Endothelial cell of umbilical vein (primary cell): ENCODE results near the gene SYDE2. TPM values are rescaled to one million over a fixed set of nuclear protein-coding genes. Genes with fewer than 3 reads are reported as not detected.

Experiments
- BruUV-seq: library from RNA; stranded (reverse); fragments of 400-500 nt; replicated peaks from 2 replicates; lab custom pipeline; 2021; lab: Mats Ljungman, UMichigan
- CTCF ChIA-PET: fragments of 300-600, 350-600 bp; sonication (Branson Sonifier 250); formaldehyde crosslinking; loops from one replicate; lab custom pipeline; 2021; ENCODE audit warnings: antibody characterized with exemption, inconsistent platforms; lab: Charles Lee
- POLR2A ChIA-PET: fragments of 300-600, 350-600 bp; sonication (Branson Sonifier 250); formaldehyde crosslinking; loops from one replicate; lab custom pipeline; 2021; ENCODE audit warnings: antibody characterized with exemption, inconsistent platforms; lab: Charles Lee
- DNase-seq: peaks from one replicate; pipeline ENCODE4 v3.0.0-alpha.2; 2011; ENCODE audit warnings: low read depth, low spot score
- FAIRE-seq: peaks from 2 replicates; lab custom pipeline; 2011; peaks lifted over from hg19 to GRCh38; lab: Jason Lieb, UNC
- H2AFZ ChIP-seq: 2 replicates; pipeline ENCODE4 v1.6.0; 2012; ENCODE audit warnings: low read depth, low read length, control low read depth, inconsistent platforms
- H3K27ac ChIP-seq: 2 replicates; pipeline ENCODE4 v1.5.1; 2011; ENCODE audit warnings: low read depth, mild to moderate bottlenecking, control low read depth, low read length, moderate library complexity; ENCODE audit not compliant: insufficient read depth
- H3K27me3 ChIP-seq, 2 experiments: 2 replicates each; pipeline versions ENCODE4 v1.6.0 to v1.6.1; 2011; ENCODE audit warnings: low read length in 2 of 2, mixed read lengths in 1 of 2; ENCODE audit not compliant: control insufficient read depth in 2 of 2, insufficient read depth in 2 of 2
- H3K36me3 ChIP-seq, 2 experiments: 2 replicates in 1 of 2; 3 replicates in 1 of 2; pipeline ENCODE4 v1.5.1; 2011; ENCODE audit warnings: low read length in 2 of 2, mild to moderate bottlenecking in 1 of 2, moderate library complexity in 1 of 2; ENCODE audit not compliant: control insufficient read depth in 2 of 2, insufficient read depth in 2 of 2; ENCODE audit errors: extremely low read depth in 1 of 2
- H3K4me1 ChIP-seq: 3 replicates; pipeline ENCODE4 v1.5.1; 2011; ENCODE audit warnings: mild to moderate bottlenecking, low read length; ENCODE audit not compliant: control insufficient read depth, insufficient read depth; ENCODE audit errors: extremely low read depth
- H3K4me2 ChIP-seq: 2 replicates; pipeline ENCODE4 v1.6.1; 2011; ENCODE audit warnings: low read length, control low read depth, mixed read lengths; ENCODE audit not compliant: insufficient read depth
- H3K4me3 ChIP-seq, 3 experiments: fragments of 200-600 bp in 1 of 3; sonication (generic), shearing (Covaris generic) in 1 of 3; replicated peaks in 1 of 3; 2 replicates each; pipeline ENCODE4 v1.5.1; 2011 to 2016; ENCODE audit warnings: control low read depth in 3 of 3, low read length in 3 of 3, mild to moderate bottlenecking in 2 of 3, inconsistent platforms in 1 of 3, low read depth in 1 of 3, moderate library complexity in 1 of 3; ENCODE audit not compliant: insufficient read depth in 1 of 3
- H3K79me2 ChIP-seq: 2 replicates; pipeline ENCODE4 v1.6.0; 2012; ENCODE audit warnings: low read length, inconsistent platforms; ENCODE audit not compliant: control insufficient read depth, insufficient read depth
- H3K9ac ChIP-seq: replicated peaks from 2 replicates; pipeline ENCODE3; 2011; ENCODE audit warnings: low read length, control low read depth; ENCODE audit not compliant: insufficient read depth; ENCODE audit errors: extremely low read depth
- H3K9me1 ChIP-seq: replicated peaks from 3 replicates; pipeline ENCODE4 v1.6.0; 2011; ENCODE audit warnings: mild to moderate bottlenecking, low read length; ENCODE audit not compliant: control insufficient read depth, insufficient read depth; ENCODE audit errors: extremely low read depth
- H3K9me3 ChIP-seq: replicated peaks from 2 replicates; pipeline ENCODE4 v1.5.1; 2012; ENCODE audit warnings: low read length, inconsistent platforms; ENCODE audit not compliant: control insufficient read depth, insufficient read depth
- H4K20me1 ChIP-seq: replicated peaks from 2 replicates; pipeline ENCODE3; 2011; ENCODE audit warnings: mild to moderate bottlenecking, low read length; ENCODE audit not compliant: control insufficient read depth, insufficient read depth; ENCODE audit errors: extremely low read depth
- CTCF ChIP-seq, 2 donors: IDR thresholded peaks; 1 replicate in 1 of 2; 2 replicates in 1 of 2; pipeline ENCODE4 v1.5.1; 2011; ENCODE audit warnings: low read length in 2 of 2, mild to moderate bottlenecking in 2 of 2, moderate library complexity in 2 of 2, control low read depth in 1 of 2, inconsistent platforms in 1 of 2, low read depth in 1 of 2; ENCODE audit not compliant: insufficient read depth in 1 of 2; ENCODE audit errors: extremely low read depth in 1 of 2
- EZH2 ChIP-seq: IDR thresholded peaks from 2 replicates; pipeline ENCODE4 v1.6.1; 2012; ENCODE audit warnings: borderline replicate concordance, low read depth, mild to moderate bottlenecking, moderate library complexity, low read length, inconsistent platforms; ENCODE audit not compliant: severe bottlenecking
- FOS ChIP-seq: IDR thresholded peaks from 2 replicates; pipeline ENCODE4 v1.6.1; 2011; ENCODE audit warnings: mild to moderate bottlenecking, low read length, moderate library complexity, borderline replicate concordance; ENCODE audit not compliant: insufficient read depth
- GATA2 ChIP-seq: IDR thresholded peaks from 2 replicates; pipeline ENCODE4 v1.7.0; 2011; ENCODE audit warnings: low read depth, mild to moderate bottlenecking, moderate library complexity, mixed read lengths, low read length; ENCODE audit not compliant: insufficient read length, insufficient read depth
- JUN ChIP-seq: IDR thresholded peaks from 2 replicates; pipeline ENCODE4 v1.6.1; 2011; ENCODE audit warnings: borderline replicate concordance, low read depth; ENCODE audit not compliant: insufficient read length, insufficient read depth
- MAX ChIP-seq: IDR thresholded peaks from 2 replicates; pipeline ENCODE4 v1.6.1; 2011; ENCODE audit not compliant: insufficient read depth, insufficient read length
- MYC ChIP-seq: IDR thresholded peaks from one replicate; pipeline ENCODE4 v1.6.1; 2011; ENCODE audit warnings: mild to moderate bottlenecking, low read depth, low read length
- POLR2A ChIP-seq: IDR thresholded peaks from 2 replicates; pipeline ENCODE4 v1.6.1; 2012; ENCODE audit warnings: low read depth, mild to moderate bottlenecking, control low read depth, low read length
- POLR2AphosphoS5 ChIP-seq: IDR thresholded peaks from 2 replicates; pipeline ENCODE4 v1.6.1; 2012; ENCODE audit warnings: low read depth, mild to moderate bottlenecking, control low read depth, low read length, moderate library complexity; ENCODE audit not compliant: insufficient read depth
- dilution Hi-C: fragments of 300-500 bp; cut with MboI; formaldehyde crosslinking; loops from one replicate; pipeline ENCODE4 v1.15.0; 2019; ENCODE audit warnings: low sequenced_read_pairs; ENCODE audit not compliant: extremely low pct_ligation_motif_present
- intact Hi-C: fragments of 100-400 bp; cut with micrococcal nuclease; formaldehyde crosslinking; loops from one replicate; pipeline ENCODE4 v1.10.0; 2022
- polyA plus RNA-seq, 4 experiments: library from polyadenylated mRNA; depleted of rRNA in 3 of 4; stranded (reverse) in 3 of 4; unstranded in 1 of 4; fragments of >200 nt; gene quantifications; 2 replicates each; pipeline versions ENCODE4 v1.2.1 to v1.2.3, GENCODE V29; 2011 to 2012; ENCODE audit warnings: missing spikeins in 1 of 4
- total RNA-seq: library from RNA; stranded (reverse); gene quantifications from 2 replicates; pipeline ENCODE4 v1.2.3, GENCODE V29; 2021

The SYDE2 gene
- total and polyA plus RNA-seq, 2 donors (not counting 3 experiments of a cell fraction or from before 2014, with no cell fraction given), result 0.52 to 3.1 TPM

- DNase-seq, result peak; percentile 32
- Histone ChIP-seq H3K4me2 (peak overlapping the region; percentile 77), H3K4me1 (peaks cover 16% of the 10 kb centered on the region), H3K79me2 (no peaks in the 10 kb centered on the region), H3K27ac (no peak overlapping the region), H3K36me3 (no peaks in the 10 kb centered on the region), H3K4me3 (peak overlapping the region; percentile 11 to 66 (median 64)), H3K9ac (no peak overlapping the region), H3K9me1 (no peaks in the 10 kb centered on the region), H4K20me1 (no peaks in the 10 kb centered on the region), H3K27me3 (peaks cover 0 to 1% of the 10 kb centered on the region in 2 experiments), H2AFZ (peak overlapping the region; percentile 76), H3K9me3 (no peaks in the 10 kb centered on the region)
- TF ChIP-seq MYC, result no peak
- TF ChIP-seq EZH2, result peak; percentile 5
- dilution Hi-C loops (no loop called here), intact Hi-C loops (loop anchor here (2.0 to 5.0 kb wide), 5 partner anchors 42 to 867 kb away; partner anchors contain the start of gene ZNHIT6)
- POLR2A ChIA-PET, result no interaction called here
- no peak for FAIRE-seq
- TSS peak; percentile 23 for BruUV-seq
- CTCF ChIA-PET, result interaction anchor here (0.6 to 2.1 kb wide), 8 partner anchors 18 to 508 kb away, joined by 3 to 8 read pairs (median 4); partner anchors contain the start of gene ZNHIT6
Observed at GRCh38 chr1:85199667-85200462, 951 bp downstream of the SYDE2 start.

GRCh38 chr1:85198864-85199263 is 2.0 kb downstream of the SYDE2 start:
- Histone ChIP-seq H3K27ac (no peak overlapping the region), H3K79me2 (no peaks in the 10 kb centered on the region), H3K9me3 (no peaks in the 10 kb centered on the region), H3K4me3 (no peak overlapping the region), H2AFZ (no peak overlapping the region), H3K9ac (no peak overlapping the region), H3K27me3 (no peaks in the 10 kb centered on the region), H3K4me2 (peak overlapping the region; percentile 12), H3K4me1 (peaks cover 16% of the 10 kb centered on the region), H3K36me3 (no peaks in the 10 kb centered on the region), H4K20me1 (no peaks in the 10 kb centered on the region), H3K9me1 (no peaks in the 10 kb centered on the region)
- ChIA-PET CTCF (interaction anchor here (1.2 to 1.6 kb wide), 2 partner anchors 56 to 89 kb away, joined by 3 read pairs; no protein-coding TSS in a partner anchor), POLR2A (no interaction called here)
- intact Hi-C loops, result loop anchor here (5.0 kb wide), 1 partner anchor 508 kb away; the partner anchor contains the start of gene ZNHIT6
- no peak for TF ChIP-seq POLR2A
- no peak for TF ChIP-seq POLR2AphosphoS5
- no peak for TF ChIP-seq EZH2
- no peak for TF ChIP-seq MAX
- TF ChIP-seq JUN, result no peak
- TF ChIP-seq CTCF (IDR thresholded peaks at IDR 0.05; ENCODE audit: extremely low read depth in 1 of 2, insufficient read depth in 1 of 2, low read depth in 1 of 2, low read length in 2 of 2), result no peak
- no peak for TF ChIP-seq MYC
- TF ChIP-seq FOS, result no peak
- no peak for TF ChIP-seq GATA2
- DNase-seq (peak; percentile 24), FAIRE-seq (peak; percentile 18)
- BruUV-seq, result no TSS peak
- dilution Hi-C loops, result no loop called here
